GDM1 (cell line): ENCODE data around the gene PLAC1.

ENCODE experiments used
- DNase-seq: peaks from one replicate; lab custom pipeline; 2025; lab: John Stamatoyannopoulos, UW

Gene PLAC1

GRCh38 chrX:134543288-134543687, 115.0 kb downstream of the PLAC1 start:
- DNase-seq = no peak

DNA sequence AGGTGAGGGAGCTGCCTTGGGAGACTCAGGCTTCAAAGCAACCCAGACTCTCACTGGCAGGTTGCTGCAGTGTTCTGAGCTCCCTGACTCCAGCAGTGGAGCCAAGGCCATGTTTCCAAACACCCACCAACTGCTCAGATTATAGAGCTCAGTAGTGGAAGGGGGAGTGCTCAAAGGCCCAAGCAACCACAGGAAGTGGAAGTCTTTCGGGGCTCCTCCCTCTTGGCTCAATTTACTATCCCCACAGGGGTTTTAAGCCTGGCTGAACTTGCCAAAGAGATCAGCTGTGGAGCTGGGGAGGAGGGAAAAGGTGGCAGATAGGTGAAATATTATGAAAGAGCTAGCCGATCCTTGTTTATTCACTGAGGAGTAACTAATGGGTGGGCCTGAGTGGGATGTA, 115.8 kb downstream of the PLAC1 start:
- peak; percentile 13 for DNase-seq

- no peak for DNase-seq
Observed at GRCh38 chrX:134541906-134542305, 116.4 kb downstream of the PLAC1 start.

DNA sequence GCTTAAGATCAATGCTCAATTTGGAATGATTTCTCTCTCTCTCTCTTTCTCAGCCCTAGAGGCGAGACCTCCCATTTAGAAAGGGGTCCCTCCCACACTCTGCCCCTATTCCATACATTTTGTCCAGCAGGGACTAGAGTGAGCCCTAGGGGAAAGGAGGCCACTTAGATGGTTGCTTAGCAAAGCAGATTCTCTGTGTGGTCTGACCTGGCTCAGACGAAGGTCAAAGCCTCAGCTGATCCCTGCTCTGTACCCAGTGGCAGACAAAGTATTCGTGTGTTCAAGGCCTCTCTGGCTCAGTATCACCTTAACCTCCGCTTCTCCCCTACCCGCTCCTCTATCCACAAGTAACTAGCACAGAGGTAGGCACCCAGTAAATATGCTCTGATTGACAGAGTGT, 120.0 kb downstream of the PLAC1 start:
- no peak for DNase-seq

DNA sequence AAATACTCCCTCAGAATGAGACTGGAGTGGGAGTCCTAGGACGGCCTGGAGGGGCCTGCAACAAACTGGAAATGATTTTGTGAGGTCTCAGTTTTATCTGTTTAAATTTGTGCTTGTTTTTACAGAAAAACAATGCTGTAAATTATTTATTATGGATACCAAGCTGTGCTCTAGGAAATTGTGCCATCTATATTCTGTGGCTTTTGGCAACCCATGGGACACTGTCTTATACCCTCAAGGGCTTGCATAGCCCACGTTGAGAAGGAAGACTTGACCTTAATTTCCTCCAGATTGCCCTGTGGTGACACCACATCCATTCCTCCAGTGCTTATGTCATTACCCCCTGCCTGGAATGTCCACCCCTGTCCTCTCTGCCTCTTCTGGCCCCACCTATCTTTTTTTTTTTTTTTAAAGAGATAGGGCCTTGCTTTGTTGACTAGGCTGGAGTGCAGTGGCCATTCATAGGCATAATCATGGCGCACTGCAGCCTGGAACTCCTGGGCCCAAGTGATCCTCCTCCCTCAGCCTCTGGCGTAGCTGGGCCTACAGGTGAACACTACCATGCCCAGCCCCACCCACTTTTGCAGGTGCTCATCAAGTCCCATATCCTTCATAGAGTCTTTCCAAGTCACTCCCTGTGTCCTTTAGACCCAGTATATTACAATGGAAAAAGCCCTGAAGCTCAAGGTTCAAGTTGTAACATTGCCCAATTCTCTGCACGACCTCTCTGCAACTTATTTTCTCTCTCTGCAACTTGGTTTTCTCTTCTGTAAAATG, 120.9 kb downstream of the PLAC1 start:
- DNase-seq = no peak

- DNase-seq = no peak
Observed at GRCh38 chrX:134533952-134534351, 124.3 kb downstream of the PLAC1 start.

DNA sequence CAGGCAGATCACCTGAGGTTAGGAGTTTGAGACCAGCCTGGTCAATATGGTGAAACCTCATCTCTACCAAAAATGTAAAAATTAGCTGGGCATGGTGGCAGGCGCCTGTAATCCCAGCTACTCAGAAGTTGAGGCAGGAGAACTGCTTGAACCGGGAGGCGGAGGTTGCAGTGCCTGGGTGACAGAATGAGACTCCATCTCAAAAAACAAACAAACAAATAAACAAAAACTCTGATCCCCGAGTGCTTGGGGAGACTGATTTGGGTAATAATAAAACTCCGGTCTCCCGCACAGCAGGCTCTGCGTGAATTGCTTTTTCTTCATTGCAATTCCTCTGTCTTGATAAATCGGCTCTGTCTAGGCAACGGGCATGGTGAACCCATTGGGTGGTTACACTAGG, 124.9 kb downstream of the PLAC1 start:
- no peak for DNase-seq

- no peak for DNase-seq
Observed at GRCh38 chrX:134530845-134531244, 127.4 kb downstream of the PLAC1 start.

GRCh38 chrX:134529481-134529880, 128.8 kb downstream of the PLAC1 start:
- no peak for DNase-seq

GRCh38 chrX:134528960-134529359, 129.3 kb downstream of the PLAC1 start:
- no peak for DNase-seq

DNA sequence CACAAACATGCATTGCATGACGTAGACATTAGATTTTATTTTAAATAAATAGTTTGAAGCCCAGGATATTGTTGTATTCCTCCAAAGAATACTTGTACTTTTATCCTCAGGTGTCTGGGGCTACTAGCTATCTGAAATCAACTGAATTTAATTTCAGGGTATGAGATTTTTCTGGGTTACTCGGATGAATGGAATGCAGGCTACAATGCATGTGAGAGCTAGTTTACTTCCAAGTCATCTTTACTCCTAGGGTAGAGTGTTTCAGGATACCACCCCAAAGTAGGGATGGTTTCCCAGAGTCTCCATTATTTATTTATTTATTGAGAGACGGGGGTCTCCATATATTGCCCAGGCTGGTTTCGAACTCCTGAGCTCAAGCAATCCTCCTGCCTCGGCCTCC, 131.9 kb downstream of the PLAC1 start:
- DNase-seq = no peak

GRCh38 chrX:134525086-134525792, 133.0 kb downstream of the PLAC1 start:
- no peak for DNase-seq

DNA sequence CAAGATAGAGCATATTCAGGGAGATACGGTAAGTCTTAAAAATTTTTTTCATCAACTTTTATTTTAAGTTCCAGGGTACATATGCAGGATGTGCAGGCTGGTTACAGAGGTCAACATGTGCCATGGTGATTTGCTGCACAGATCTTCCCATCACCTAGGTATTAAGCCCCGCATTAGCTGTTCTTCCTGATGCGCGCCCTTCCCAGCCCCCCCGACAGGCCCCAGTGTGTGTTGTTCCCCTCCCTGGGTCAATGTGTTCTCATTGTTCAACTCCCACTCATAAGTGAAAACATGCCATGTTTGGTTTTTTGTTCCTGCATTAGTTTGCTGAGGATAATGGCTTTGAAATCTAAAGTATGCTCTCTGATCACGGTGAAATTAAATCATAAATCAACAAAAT, 134.1 kb downstream of the PLAC1 start:
- DNase-seq = no peak

DNA sequence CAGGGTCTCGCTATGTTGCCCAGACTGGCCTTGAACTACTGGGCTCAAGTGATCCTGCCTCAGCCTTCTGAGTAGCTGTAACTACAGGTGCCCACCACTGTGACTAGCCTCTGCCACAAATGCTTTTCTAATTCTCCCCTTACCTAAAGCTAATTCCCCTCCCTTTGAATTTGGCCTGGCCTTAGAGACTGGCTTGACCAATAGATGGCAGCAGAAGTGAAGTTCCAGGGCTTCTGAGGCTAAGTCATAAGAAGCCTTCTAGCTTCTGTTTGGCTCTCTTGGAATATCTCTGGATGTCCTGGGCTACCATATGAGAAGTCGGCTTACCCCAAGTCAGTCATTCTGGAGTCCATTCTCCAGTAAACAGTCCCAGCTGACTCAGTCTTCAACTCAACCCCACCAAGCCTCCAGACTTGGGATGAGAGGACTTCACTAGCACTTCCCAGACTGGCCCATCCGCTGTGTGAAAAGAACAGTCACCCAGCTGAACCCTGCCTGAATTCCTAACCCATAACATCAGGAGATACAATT, 137.3 kb downstream of the PLAC1 start:
- peak; percentile 56 for DNase-seq
